T47D (cell line): Measurements from ENCODE around the gene HSD17B13.
A peak's percentile ranks its signal among the peaks of the same experiment; 100 is the strongest.
"Not testable (repeated sequence)": the region's sequence is repeated elsewhere in the genome, so short reads cannot be mapped to it uniquely, and the experiment has no call there.

Experiments used
- DNase-seq, 2 experiments: peaks; one replicate each; pipeline versions ENCODE4 v3.0.0 to v3.0.0-alpha.2; 2011 to 2012; ENCODE audit warnings: low read depth in 1 of 2, low spot score in 1 of 2
- JUND ChIP-seq: IDR thresholded peaks from 2 replicates; pipeline ENCODE4 v1.6.1; 2012; ENCODE audit warnings: low read depth
- in situ Hi-C: cut with HindIII; loops from 2 replicates; pipeline ENCODE4 v1.10.0; 2016; ENCODE audit warnings: low sequenced_read_pairs, low pct_unique_long_range_greater_than_20kb

Gene HSD17B13

DNA sequence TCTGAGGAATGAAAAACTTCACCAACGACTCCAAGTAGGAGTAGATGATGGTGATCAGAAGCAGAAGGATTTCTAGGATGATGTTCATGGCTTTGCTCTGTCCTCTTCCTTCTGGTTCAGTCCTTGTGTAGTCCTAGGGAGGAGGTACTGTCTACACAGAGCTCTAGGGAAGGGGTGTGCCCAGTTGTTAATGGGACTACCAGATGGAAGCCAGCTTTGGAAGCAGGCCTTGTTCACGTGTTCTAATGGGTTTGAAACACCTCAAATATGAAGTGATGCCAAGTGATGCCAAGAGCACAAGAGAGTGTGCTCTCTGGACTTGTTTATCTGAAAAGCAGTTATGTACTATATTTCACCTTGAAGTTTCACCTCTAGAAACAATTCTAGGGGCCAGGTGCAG, at the start of gene HSD17B13:
TSS of gene HSD17B13 (minus strand) at position 129 of the 400 bp plus-strand sequence. CDS start at position 88, 41 bp downstream.
- no peak for TF ChIP-seq JUND
- in situ Hi-C loops, result no loop called here
- DNase-seq, result no peak

- in situ Hi-C loops, result no loop called here
- DNase-seq, result no peak
- TF ChIP-seq JUND, result no peak
Measured at GRCh38 chr4:87370068-87370467, 47.4 kb upstream of the HSD17B13 start.

GRCh38 chr4:87366521-87367162, 44.0 kb upstream of the HSD17B13 start:
- DNase-seq, result no peak
- in situ Hi-C loops, result no loop called here
- TF ChIP-seq JUND, result no peak

GRCh38 chr4:87365348-87365747, 42.7 kb upstream of the HSD17B13 start:
- TF ChIP-seq JUND, result no peak
- DNase-seq, result peak in 1 of 2 experiments; percentile 7
- in situ Hi-C loops, result no loop called here

DNA sequence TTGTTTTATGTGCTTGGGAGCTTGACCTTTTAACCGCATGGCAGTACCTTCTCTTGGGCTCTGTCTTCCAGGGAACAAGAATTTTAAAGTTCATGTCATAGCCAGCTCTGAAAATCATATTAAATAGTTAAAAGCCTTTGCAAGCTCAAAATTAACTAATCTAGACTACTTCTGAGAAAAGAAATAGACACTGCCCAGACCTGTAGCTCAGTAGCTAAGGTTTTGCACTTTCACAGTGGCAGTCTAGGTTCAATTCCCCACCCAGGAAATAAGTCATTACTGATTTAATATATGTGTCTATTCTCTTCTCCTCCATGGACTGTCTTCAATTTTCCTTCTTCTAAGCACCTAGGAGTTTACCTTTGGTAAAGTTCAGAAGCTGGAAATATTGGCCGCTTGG, 40.9 kb upstream of the HSD17B13 start:
- peak in 1 of 2 experiments; percentile 37 for DNase-seq
- in situ Hi-C loops, result no loop called here
- TF ChIP-seq JUND, result no peak

DNA sequence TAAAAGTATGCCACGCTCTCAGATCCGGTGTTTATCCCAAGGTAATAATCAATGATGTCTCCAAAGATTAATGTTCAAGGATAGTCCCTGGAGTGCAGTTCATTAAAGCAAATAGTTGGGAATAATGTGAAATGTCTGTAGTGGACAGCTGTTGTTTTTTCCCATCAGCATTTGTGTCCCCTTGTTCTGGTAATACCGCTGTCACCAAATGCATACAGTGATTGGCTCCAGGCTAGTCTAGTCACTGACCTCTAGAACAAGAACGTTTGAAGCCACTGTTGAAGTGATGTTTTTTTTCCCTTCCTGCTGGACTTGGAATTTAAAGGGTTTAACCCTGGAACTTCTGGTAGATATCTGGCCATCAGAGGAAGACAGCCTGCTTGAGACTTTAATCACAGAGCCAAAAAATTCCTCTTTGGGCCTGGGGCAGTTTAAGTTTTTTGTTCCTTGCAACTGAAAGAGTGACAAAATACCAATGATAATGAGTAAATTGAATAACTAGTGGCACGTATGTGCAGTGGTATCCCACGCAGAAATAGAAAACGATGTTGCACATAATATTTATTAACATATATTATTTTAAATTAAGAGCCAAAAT, 37.8 kb upstream of the HSD17B13 start:
- in situ Hi-C loops, result no loop called here
- DNase-seq, result no peak

GRCh38 chr4:87359258-87359657, 36.6 kb upstream of the HSD17B13 start:
- no peak for TF ChIP-seq JUND
- DNase-seq, result no peak
- in situ Hi-C loops, result no loop called here

More for the DNA sequence above, 37.8 kb upstream of the HSD17B13 start:
- TF ChIP-seq JUND, result no peak

GRCh38 chr4:87356832-87357526, 34.3 kb upstream of the HSD17B13 start:
- TF ChIP-seq JUND, result no peak
- in situ Hi-C loops, result no loop called here
- no peak for DNase-seq

DNA sequence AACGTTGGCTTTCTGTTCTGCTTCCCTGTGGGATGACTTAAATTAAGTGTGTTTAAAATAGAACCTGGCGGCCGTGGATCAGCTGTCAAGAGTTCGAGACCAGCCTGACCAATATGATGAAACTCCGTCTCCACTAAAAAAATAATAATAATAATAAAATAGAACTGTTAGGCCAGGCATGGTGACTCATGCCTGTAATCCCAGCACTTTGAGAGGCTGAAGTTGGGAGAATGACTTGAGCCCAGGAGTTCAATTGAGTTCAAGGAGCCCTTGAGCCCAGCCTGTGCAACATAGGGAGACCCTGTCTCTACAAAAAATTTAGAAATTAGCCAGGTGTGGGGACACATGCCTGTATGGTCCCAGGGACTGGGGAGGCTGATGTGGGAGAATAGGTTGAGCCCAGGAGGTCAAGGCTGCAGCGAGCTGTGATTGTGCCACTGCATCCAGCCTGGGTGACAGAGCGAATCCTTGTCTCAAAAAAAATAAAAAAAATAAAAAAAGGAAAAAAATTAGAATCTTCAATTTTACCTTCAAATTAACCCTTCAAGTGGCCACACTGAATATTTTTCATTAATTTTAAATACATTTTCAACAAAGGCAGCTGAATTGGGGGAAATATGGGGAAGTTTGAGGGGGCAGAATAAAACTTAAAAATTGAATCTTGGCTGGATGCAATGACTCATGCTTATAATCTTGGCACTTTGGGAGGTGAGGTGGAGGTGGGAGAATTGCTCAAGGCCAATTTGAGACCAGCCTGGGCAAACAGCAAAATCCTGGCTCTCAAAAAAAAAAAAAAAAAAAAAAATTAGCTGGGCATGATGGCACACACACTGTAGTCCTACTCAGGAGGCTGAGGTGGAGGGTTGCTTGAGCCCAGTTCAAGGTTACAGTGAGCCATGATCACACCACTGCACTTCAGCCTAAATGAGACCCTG, 31.8 kb upstream of the HSD17B13 start:
- TF ChIP-seq JUND, result no peak
- in situ Hi-C loops, result no loop called here
- no peak for DNase-seq

DNA sequence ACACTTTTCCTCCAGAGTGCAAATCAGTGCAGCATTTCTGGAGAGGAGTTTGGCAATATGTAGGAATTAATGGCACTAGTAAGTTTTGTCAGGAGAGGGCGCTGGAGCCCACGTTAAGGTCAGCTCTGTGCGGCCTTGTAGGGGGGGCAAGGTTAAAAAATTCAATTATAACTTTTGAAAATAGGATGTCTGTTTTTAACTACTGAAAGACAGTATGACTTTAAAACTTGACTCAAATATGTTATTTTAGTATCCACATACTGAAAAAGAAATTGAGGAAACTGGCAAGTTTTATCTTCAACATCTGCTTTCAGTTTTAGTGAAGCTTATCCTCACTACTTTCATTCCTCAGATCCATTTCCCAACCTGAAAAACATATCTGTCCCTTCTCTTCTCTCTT, 30.9 kb upstream of the HSD17B13 start:
- no peak for TF ChIP-seq JUND
- DNase-seq, result peak in 1 of 2 experiments; percentile 68
- in situ Hi-C loops, result no loop called here

DNA sequence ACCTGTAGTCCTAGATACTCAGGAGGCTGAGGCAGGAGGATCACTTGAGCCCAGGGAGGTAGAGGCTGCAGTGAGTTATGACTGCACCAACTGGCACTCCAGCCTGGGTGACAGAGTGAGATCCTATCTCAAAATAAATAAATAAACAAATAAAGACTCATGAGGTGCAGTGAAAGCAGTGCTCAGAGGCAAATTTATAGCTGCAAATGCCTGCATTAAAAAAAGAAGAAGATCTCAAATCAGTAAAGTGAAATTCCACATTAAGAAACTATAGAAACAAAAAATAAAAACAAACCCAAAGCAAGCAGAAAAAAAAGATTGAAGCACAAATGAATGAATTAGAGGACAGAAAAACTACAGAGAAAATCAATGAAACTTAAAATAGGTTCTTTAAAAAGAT, 22.5 kb upstream of the HSD17B13 start:
- DNase-seq, result no peak
- no peak for TF ChIP-seq JUND
- in situ Hi-C loops, result no loop called here

DNA sequence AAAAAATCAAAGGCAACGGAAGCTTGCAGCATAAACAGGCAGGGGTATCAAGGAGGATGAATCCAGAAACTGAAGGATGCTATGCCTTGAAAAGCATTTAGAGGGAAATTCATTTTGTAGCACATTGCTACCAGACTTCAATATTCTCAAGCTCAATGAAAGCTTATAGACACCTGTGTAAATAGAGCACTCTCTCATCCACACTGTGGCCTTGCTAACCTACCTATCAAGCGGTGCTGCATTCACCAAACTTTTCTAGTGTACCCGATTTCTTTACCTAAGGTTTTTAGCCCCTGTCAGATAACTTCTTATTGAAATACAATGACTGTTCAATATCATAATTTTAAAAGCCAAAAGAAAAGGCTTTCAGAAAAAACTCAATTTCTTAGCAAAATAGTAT, 20.2 kb upstream of the HSD17B13 start:
- in situ Hi-C loops, result no loop called here
- no peak for TF ChIP-seq JUND
- no peak for DNase-seq

GRCh38 chr4:87341954-87342635, 19.4 kb upstream of the HSD17B13 start:
- in situ Hi-C loops, DNase-seq: not testable (repeated sequence)
